Measurements from ENCODE around the gene ANTXR1. TPM values are rescaled to one million over a fixed set of nuclear protein-coding genes. Genes with fewer than 3 reads are reported as not detected.

Gene ANTXR1
- total RNA-seq, 1 experiment from 2014 or later = 25.7 TPM

- H3K9me2 ChIP-seq (ENCODE audit: insufficient read depth) = no peaks in the 10 kb centered on the region
- no TSS peak for BruUV-seq (replicated peaks)
- ATAC-seq (no peak), DNase-seq (ENCODE audit: low read depth, low spot score) (no peak)
- no peak for TF ChIP-seq ELF1 (IDR thresholded peaks at IDR 0.05; ENCODE audit: borderline replicate concordance, low read depth)
- no peak for TF ChIP-seq CEBPB (IDR thresholded peaks at IDR 0.05; ENCODE audit: low read depth)
- TF ChIP-seq RAD21 (IDR thresholded peaks at IDR 0.05; ENCODE audit: low read depth) = no peak
- no peak for TF ChIP-seq EGR1 (IDR thresholded peaks at IDR 0.05; ENCODE audit: low read depth)
- no peak for TF ChIP-seq SRF (IDR thresholded peaks at IDR 0.05; ENCODE audit: low read depth)
- TF ChIP-seq POLR2AphosphoS5 (IDR thresholded peaks at IDR 0.05; ENCODE audit: low read depth, low read length) = no peak
- no peak for TF ChIP-seq MAX (IDR thresholded peaks at IDR 0.05)
- TF ChIP-seq ZBTB33 (IDR thresholded peaks at IDR 0.05; ENCODE audit: extremely low read depth, insufficient replicate concordance, low read length) = no peak
- TF ChIP-seq EZH2 (IDR thresholded peaks at IDR 0.05) = no peak
- no peaks in the 10 kb centered on the region for H3K27me3 ChIP-seq (ENCODE audit: insufficient read depth, low read length)
- no peaks in the 10 kb centered on the region for H3K9me3 ChIP-seq (ENCODE audit: control insufficient read depth in 1 of 2, insufficient read depth in 1 of 2, low read depth in 1 of 2, low read length in 2 of 2)
- no peak overlapping the region for H2AFZ ChIP-seq (ENCODE audit: low read depth, low read length, poor library complexity, severe bottlenecking)
- ChIA-PET POLR2A (no interaction called here), CTCF (no interaction called here), RAD21 (ENCODE audit: low non-redundant PET in 1 of 2, low total read pairs in 2 of 2, uncharacterized antibody in 2 of 2, unreplicated experiment in 2 of 2) (no interaction called here)
- no peaks in the 10 kb centered on the region for H3K4me1 ChIP-seq (ENCODE audit: control insufficient read depth in 1 of 2, insufficient read depth in 2 of 2, low read length in 2 of 2)
- intact Hi-C loops (cut with micrococcal nuclease) = no loop called here
- no peaks in the 10 kb centered on the region for H3K36me3 ChIP-seq (ENCODE audit: control insufficient read depth in 1 of 2, insufficient read depth in 2 of 2, low read length in 2 of 2)
- H3K9ac ChIP-seq (ENCODE audit: low read length) = no peak overlapping the region
- no peak overlapping the region for H3K4me3 ChIP-seq (replicated peaks in 1 of 2; ENCODE audit: low read depth in 1 of 2, low read length in 2 of 2)
- H3K27ac ChIP-seq (ENCODE audit: low read depth, low read length) = no peak overlapping the region
- H3K79me2 ChIP-seq (ENCODE audit: insufficient read depth, low read length) = no peaks in the 10 kb centered on the region
- no peak overlapping the region for H3K4me2 ChIP-seq (ENCODE audit: low read length)
- H4K20me1 ChIP-seq (ENCODE audit: insufficient read depth) = no peaks in the 10 kb centered on the region; the same call in 1 of the 2 replicates
Observed at GRCh38 chr2:69047625-69048145, 34.7 kb downstream of the ANTXR1 start.

All from HCT116 (cell line).